NB4 (cell line): ENCODE results near the gene KRTAP4-1.

ENCODE experiments used
- DNase-seq: peaks from one replicate; pipeline ENCODE4 v3.0.0; 2010; ENCODE audit warnings: low read depth
- H3K4me3 ChIP-seq: one replicate; pipeline ENCODE4 v1.5.1; 2011; ENCODE audit warnings: mild to moderate bottlenecking, low read depth, low read length, moderate library complexity
- MYC ChIP-seq: IDR thresholded peaks from 2 replicates; pipeline ENCODE4 v1.6.1; 2011; ENCODE audit warnings: low read depth, low read length
- POLR2A ChIP-seq: IDR thresholded peaks from 2 replicates; pipeline ENCODE4 v1.6.1; 2011; ENCODE audit warnings: mild to moderate bottlenecking; ENCODE audit not compliant: insufficient read length; ENCODE audit errors: extremely low read depth
- TF ChIP-seq, protein P1 (sequence below): IDR thresholded peaks from one replicate; pipeline ENCODE4 v1.5.1; 2012; ENCODE audit warnings: low read depth, low read length
- TF ChIP-seq, protein P2 (sequence below): IDR thresholded peaks from 2 replicates; pipeline ENCODE4 v1.6.1; 2011; ENCODE audit warnings: low read depth, low read length

The KRTAP4-1 gene

DNA sequence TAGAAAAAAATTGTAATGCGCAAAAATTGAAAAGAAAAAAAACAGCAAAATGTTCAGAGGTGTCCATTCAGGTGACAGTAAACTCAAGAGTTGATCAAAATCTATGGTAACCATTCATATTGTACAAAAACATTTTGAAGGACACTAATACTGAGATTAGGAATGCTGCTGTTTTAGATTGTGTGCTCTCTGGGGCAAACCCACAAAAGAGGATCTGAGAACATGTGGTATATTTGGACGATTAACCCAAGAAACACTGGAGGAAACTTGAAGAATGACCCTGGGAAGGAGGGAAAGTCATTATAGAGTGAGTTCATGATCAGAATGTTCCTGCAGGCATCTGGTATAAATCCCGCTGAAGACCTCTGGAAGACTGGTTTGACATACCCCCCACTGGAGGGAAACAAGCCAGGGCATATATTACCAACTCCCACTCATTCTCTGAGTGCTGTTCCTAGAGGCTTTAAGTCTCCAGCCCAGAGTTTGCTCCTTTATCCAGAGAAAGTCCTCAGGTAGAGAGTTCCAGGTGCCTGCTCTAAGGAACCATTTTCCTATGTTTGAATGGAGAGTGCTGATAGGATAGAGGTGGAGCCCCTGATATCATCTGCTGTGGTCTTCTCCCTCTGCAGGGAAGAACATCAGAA, 7.8 kb downstream of the KRTAP4-1 start:
- TF ChIP-seq, protein P1, sequence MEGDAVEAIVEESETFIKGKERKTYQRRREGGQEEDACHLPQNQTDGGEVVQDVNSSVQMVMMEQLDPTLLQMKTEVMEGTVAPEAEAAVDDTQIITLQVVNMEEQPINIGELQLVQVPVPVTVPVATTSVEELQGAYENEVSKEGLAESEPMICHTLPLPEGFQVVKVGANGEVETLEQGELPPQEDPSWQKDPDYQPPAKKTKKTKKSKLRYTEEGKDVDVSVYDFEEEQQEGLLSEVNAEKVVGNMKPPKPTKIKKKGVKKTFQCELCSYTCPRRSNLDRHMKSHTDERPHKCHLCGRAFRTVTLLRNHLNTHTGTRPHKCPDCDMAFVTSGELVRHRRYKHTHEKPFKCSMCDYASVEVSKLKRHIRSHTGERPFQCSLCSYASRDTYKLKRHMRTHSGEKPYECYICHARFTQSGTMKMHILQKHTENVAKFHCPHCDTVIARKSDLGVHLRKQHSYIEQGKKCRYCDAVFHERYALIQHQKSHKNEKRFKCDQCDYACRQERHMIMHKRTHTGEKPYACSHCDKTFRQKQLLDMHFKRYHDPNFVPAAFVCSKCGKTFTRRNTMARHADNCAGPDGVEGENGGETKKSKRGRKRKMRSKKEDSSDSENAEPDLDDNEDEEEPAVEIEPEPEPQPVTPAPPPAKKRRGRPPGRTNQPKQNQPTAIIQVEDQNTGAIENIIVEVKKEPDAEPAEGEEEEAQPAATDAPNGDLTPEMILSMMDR = no peak
- TF ChIP-seq POLR2A = no peak
- TF ChIP-seq, protein P2, sequence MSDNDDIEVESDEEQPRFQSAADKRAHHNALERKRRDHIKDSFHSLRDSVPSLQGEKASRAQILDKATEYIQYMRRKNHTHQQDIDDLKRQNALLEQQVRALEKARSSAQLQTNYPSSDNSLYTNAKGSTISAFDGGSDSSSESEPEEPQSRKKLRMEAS = no peak
- H3K4me3 ChIP-seq = no peak overlapping the region
- DNase-seq = no peak

DNA sequence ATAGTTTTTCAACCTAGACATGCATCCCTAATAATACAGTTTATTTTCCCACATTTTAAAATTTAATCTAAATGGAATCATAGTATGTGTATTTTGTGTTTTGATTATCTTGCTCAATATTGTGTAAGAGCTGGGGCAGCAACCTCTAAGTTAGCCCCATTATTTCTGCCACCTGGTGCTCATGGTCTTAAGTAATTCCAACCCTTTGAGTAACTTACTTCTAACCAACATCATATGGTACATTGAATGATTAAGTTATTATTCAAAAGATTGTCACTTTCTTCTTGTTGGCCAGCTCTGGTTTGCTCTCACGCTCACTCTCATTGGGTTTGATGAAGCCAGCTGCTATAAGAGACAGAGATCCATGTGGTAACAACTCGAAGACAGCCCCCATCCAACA, 12.8 kb downstream of the KRTAP4-1 start:
- TF ChIP-seq POLR2A = no peak
- TF ChIP-seq MYC = no peak
- TF ChIP-seq, protein P1 = no peak
- TF ChIP-seq, protein P2 = no peak
- DNase-seq = no peak
- no peak overlapping the region for H3K4me3 ChIP-seq

DNA sequence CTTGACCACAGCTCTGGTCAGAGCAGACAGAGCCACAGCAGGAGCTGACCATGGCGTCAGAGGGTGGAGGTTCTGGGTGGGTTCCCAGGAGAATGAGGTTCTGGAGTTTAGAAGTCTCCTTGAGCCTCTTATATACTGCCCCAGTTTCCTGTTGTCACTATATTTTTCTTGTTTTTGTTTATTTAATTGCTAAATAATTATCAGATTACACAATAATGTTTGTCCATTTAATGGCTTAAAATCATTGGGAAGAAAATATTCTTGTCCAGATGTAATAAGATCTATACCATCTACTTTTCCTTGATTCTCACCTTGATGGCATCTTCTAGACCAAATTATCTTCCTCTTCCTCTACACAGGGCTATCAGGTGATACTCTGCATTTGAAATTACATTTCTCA, 16.6 kb downstream of the KRTAP4-1 start, which contains the start of gene KRTAP4-3:
Gene KRTAP4-3 (minus strand): TSS at position 101 of the 400 bp plus-strand sequence. CDS start 49 bp downstream, at position 52.
- TF ChIP-seq POLR2A (no peak), MYC (no peak)
- TF ChIP-seq, protein P2 = no peak
- TF ChIP-seq, protein P1 = no peak
- no peak for DNase-seq
- H3K4me3 ChIP-seq = no peak within 1 kb of the TSS

DNA sequence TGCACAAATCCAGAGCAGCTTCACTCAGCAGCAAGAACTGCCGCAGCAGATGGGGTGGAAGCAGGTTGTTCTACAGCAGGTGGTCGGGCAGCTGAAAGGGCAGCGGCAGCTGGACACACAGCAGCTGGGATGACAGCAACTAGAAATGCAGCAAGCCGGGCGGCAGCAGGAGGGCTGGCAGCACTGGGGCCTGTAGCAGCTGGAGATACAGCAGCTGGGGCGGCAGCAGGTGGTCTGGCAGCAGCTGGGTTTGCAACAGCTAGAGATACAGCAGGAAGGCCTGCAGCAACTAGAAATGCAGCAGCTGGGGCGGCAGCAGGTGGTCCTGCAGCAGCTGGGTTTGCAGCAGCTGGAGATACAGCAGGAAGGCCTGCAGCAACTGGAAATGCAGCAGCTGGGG, 17.1 kb downstream of the KRTAP4-1 start:
- no peak for DNase-seq
- no peak for TF ChIP-seq POLR2A
- no peak for TF ChIP-seq MYC
- TF ChIP-seq, protein P1 = no peak
- TF ChIP-seq, protein P2 = no peak
- H3K4me3 ChIP-seq = no peak overlapping the region

DNA sequence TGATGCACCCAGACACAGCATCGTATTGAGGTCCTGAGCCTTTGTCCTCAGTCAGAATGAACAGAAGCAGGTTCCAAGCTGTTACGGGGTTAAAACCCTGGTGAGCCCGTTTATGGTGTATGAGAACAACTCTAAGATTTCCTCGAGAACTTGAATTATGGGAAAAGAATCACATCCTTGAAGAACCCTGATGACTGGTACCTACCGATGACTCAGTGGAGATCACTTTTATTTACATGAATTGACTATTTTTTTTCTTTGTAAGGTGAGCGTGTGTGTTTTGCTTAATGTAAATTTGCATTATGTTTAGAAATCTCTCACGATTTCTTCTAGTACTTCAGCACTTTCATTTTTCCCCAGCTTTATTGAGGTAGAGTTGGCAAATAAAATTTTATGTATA, 20.9 kb downstream of the KRTAP4-1 start:
- no peak for TF ChIP-seq MYC
- TF ChIP-seq, protein P2 = no peak
- TF ChIP-seq, protein P1 = no peak
- TF ChIP-seq POLR2A = no peak
- no peak for DNase-seq
- H3K4me3 ChIP-seq = no peak overlapping the region
